Suprapubic skin (tissue), 4 donors: ENCODE data around the gene EPHB1. TPM values are rescaled to one million over a fixed set of nuclear protein-coding genes. Genes with fewer than 3 reads are reported as not detected.

Experiments
- DNase-seq, 2 donors: peaks; one replicate each; pipeline ENCODE4 v3.0.0-alpha.2; 2019; ENCODE audit warnings: low spot score in 2 of 2
- H3K27ac ChIP-seq: fragments of 200-600 bp; sonication (generic); one replicate; pipeline ENCODE4 v1.5.1; 2019
- H3K27me3 ChIP-seq: fragments of 200-600 bp; sonication (generic); one replicate; pipeline ENCODE4 v1.5.1; 2019
- H3K36me3 ChIP-seq: fragments of 200-600 bp; sonication (generic); one replicate; pipeline ENCODE4 v1.5.1; 2019
- H3K4me1 ChIP-seq: fragments of 200-600 bp; sonication (generic); one replicate; pipeline ENCODE4 v1.5.1; 2019
- H3K4me3 ChIP-seq: fragments of 200-600 bp; sonication (generic); one replicate; pipeline ENCODE4 v1.5.1; 2019; ENCODE audit warnings: mild to moderate bottlenecking
- H3K9me3 ChIP-seq: fragments of 200-600 bp; sonication (generic); one replicate; pipeline ENCODE4 v1.5.1; 2019
- CTCF ChIP-seq, 2 donors: fragments of 200-600 bp in 1 of 2; fragments of 450-650 bp in 1 of 2; sonication (generic) in 1 of 2; IDR thresholded peaks; one replicate each; pipeline ENCODE4 v1.5.1; 2016 to 2019; ENCODE audit warnings: antibody characterized with exemption in 2 of 2, mild to moderate bottlenecking in 1 of 2, moderate library complexity in 1 of 2
- EP300 ChIP-seq: sonication (generic); formaldehyde crosslinking; IDR thresholded peaks from one replicate; pipeline ENCODE4 v1.6.1; 2017; ENCODE audit warnings: antibody characterized with exemption
- POLR2A ChIP-seq, 2 donors: fragments of 450-650 bp; IDR thresholded peaks; one replicate each; pipeline ENCODE4 v1.6.1; 2017; ENCODE audit warnings: antibody characterized with exemption in 2 of 2, mild to moderate bottlenecking in 2 of 2, moderate library complexity in 2 of 2
- POLR2AphosphoS5 ChIP-seq, 3 donors: sonication (generic); formaldehyde crosslinking; IDR thresholded peaks; one replicate each; pipeline ENCODE4 v1.6.1; 2017; ENCODE audit warnings: antibody characterized with exemption in 3 of 3
- whole genome bisulfite sequencing: methylation state at CpG from one replicate; pipeline ENCODE4 v1.1.5; 2018; 5-methylcytosine and 5-hydroxymethylcytosine counted together
- total RNA-seq, 4 donors: library from RNA; depleted of rRNA; stranded (reverse); fragments of >200 nt; gene quantifications; one replicate each; pipeline ENCODE4 v1.1.0, GENCODE V29; 2016

EPHB1 gene
- total RNA-seq, 4 donors from 2014 or later: 8.5 to 30.7 (median 18.5) TPM

- DNase-seq: no peak
- H3K27me3 ChIP-seq: no peaks in the 10 kb centered on the region
Observed at GRCh38 chr3:135240426-135240825, 445.4 kb downstream of the EPHB1 start.

GRCh38 chr3:135242285-135242684 is 447.2 kb downstream of the EPHB1 start:
- H3K27ac ChIP-seq: no peak overlapping the region
- H3K4me1 ChIP-seq: no peaks in the 10 kb centered on the region
- H3K36me3 ChIP-seq: no peaks in the 10 kb centered on the region
- WGBS: 81% methylated on average over 2 of the region's 2 CpGs
- DNase-seq: no peak
- no peaks in the 10 kb centered on the region for H3K27me3 ChIP-seq
- TF ChIP-seq EP300: no peak
- TF ChIP-seq CTCF (IDR thresholded peaks at IDR 0.05): no peak
- TF ChIP-seq POLR2A (IDR thresholded peaks at IDR 0.05): no peak
- TF ChIP-seq POLR2AphosphoS5 (IDR thresholded peaks at IDR 0.05): no peak
- H3K9me3 ChIP-seq: no peaks in the 10 kb centered on the region
- no peak overlapping the region for H3K4me3 ChIP-seq

More at GRCh38 chr3:135240426-135240825, 445.4 kb downstream of the EPHB1 start:
- no peak overlapping the region for H3K4me3 ChIP-seq
- no peaks in the 10 kb centered on the region for H3K9me3 ChIP-seq
- no peaks in the 10 kb centered on the region for H3K4me1 ChIP-seq
- no peak for TF ChIP-seq EP300
- no peak for TF ChIP-seq POLR2AphosphoS5 (IDR thresholded peaks at IDR 0.05)
- no peak for TF ChIP-seq POLR2A (IDR thresholded peaks at IDR 0.05)
- TF ChIP-seq CTCF (IDR thresholded peaks at IDR 0.05): no peak
- no peak overlapping the region for H3K27ac ChIP-seq
- no peaks in the 10 kb centered on the region for H3K36me3 ChIP-seq

- 61% methylated on average over 3 of the region's 3 CpGs for WGBS
- Histone ChIP-seq H3K27ac (no peak overlapping the region), H3K4me3 (no peak overlapping the region), H3K9me3 (no peaks in the 10 kb centered on the region), H3K36me3 (no peaks in the 10 kb centered on the region), H3K27me3 (no peaks in the 10 kb centered on the region), H3K4me1 (no peaks in the 10 kb centered on the region)
- no peak for DNase-seq
- TF ChIP-seq CTCF (IDR thresholded peaks at IDR 0.05) (no peak), POLR2AphosphoS5 (IDR thresholded peaks at IDR 0.05) (no peak), POLR2A (IDR thresholded peaks at IDR 0.05) (no peak), EP300 (no peak)
Observed at GRCh38 chr3:135243616-135244015, 448.6 kb downstream of the EPHB1 start.

- no peak overlapping the region for H3K4me3 ChIP-seq
- H3K27ac ChIP-seq: no peak overlapping the region
- 100% methylated on average over 1 of the region's 1 CpG for WGBS
- H3K9me3 ChIP-seq: no peaks in the 10 kb centered on the region
- H3K36me3 ChIP-seq: no peaks in the 10 kb centered on the region
- TF ChIP-seq POLR2A (IDR thresholded peaks at IDR 0.05): no peak
- TF ChIP-seq POLR2AphosphoS5 (IDR thresholded peaks at IDR 0.05): no peak
- no peak for TF ChIP-seq EP300
- TF ChIP-seq CTCF (IDR thresholded peaks at IDR 0.05): no peak
- H3K4me1 ChIP-seq: no peaks in the 10 kb centered on the region
- no peak for DNase-seq
- H3K27me3 ChIP-seq: no peaks in the 10 kb centered on the region
Observed at GRCh38 chr3:135246027-135246426, 451.0 kb downstream of the EPHB1 start.

- Histone ChIP-seq H3K4me1 (no peaks in the 10 kb centered on the region), H3K27ac (no peak overlapping the region), H3K9me3 (no peaks in the 10 kb centered on the region), H3K4me3 (no peak overlapping the region), H3K27me3 (no peaks in the 10 kb centered on the region), H3K36me3 (no peaks in the 10 kb centered on the region)
- TF ChIP-seq CTCF (IDR thresholded peaks at IDR 0.05): no peak
- no peak for TF ChIP-seq EP300
- no peak for TF ChIP-seq POLR2AphosphoS5 (IDR thresholded peaks at IDR 0.05)
- TF ChIP-seq POLR2A (IDR thresholded peaks at IDR 0.05): no peak
- DNase-seq: no peak
- WGBS: 92% methylated on average over 9 of the region's 12 CpGs
Observed at GRCh38 chr3:135248213-135248612, 453.2 kb downstream of the EPHB1 start.
